Amniotic stem cell (primary cell): ENCODE measurements around the gene F9.
"Not testable (repeated sequence)": the region's sequence is repeated elsewhere in the genome, so short reads cannot be mapped to it uniquely, and the experiment has no call there.

ENCODE experiments used
- DNase-seq: peaks from one replicate; lab custom pipeline; 2025; lab: John Stamatoyannopoulos, UW

The F9 gene

GRCh38 chrX:139530550-139530949, at the start of gene F9:
Gene F9, plus strand, starts transcription at chrX:139530739. Its CDS starts 26 bp downstream, at chrX:139530765.
- DNase-seq: no peak

- DNase-seq: no peak
Observed at GRCh38 chrX:139483699-139484098, 46.8 kb upstream of the F9 start.

- no peak for DNase-seq
Observed at GRCh38 chrX:139484591-139484990, 45.9 kb upstream of the F9 start.

- DNase-seq: no peak
Observed at GRCh38 chrX:139495324-139495723, 35.2 kb upstream of the F9 start.

GRCh38 chrX:139506333-139506732, 24.2 kb upstream of the F9 start:
- no peak for DNase-seq

- DNase-seq: no peak
Observed at GRCh38 chrX:139508099-139508498, 22.4 kb upstream of the F9 start.

GRCh38 chrX:139518475-139518874, 12.1 kb upstream of the F9 start:
- DNase-seq: no peak

- not testable (repeated sequence) for DNase-seq
Observed at GRCh38 chrX:139528829-139529228, 1.7 kb upstream of the F9 start.

GRCh38 chrX:139532834-139533233, 2.3 kb downstream of the F9 start:
- no peak for DNase-seq

- DNase-seq: no peak
Observed at GRCh38 chrX:139533444-139533843, 2.9 kb downstream of the F9 start.

- DNase-seq: no peak
Observed at GRCh38 chrX:139538907-139539790, 8.6 kb downstream of the F9 start.

GRCh38 chrX:139542652-139543051, 12.1 kb downstream of the F9 start:
- DNase-seq: no peak

- no peak for DNase-seq
Observed at GRCh38 chrX:139543920-139544319, 13.4 kb downstream of the F9 start.

- DNase-seq: no peak
Observed at GRCh38 chrX:139544591-139544990, 14.1 kb downstream of the F9 start.

GRCh38 chrX:139554376-139554775, 23.8 kb downstream of the F9 start:
- no peak for DNase-seq

- DNase-seq: no peak
Observed at GRCh38 chrX:139554991-139555675, 24.6 kb downstream of the F9 start.

- DNase-seq: no peak
Observed at GRCh38 chrX:139559383-139560042, 29.0 kb downstream of the F9 start.

GRCh38 chrX:139560221-139560620, 29.7 kb downstream of the F9 start:
- no peak for DNase-seq

GRCh38 chrX:139563251-139563650, 32.7 kb downstream of the F9 start:
- DNase-seq: no peak

- DNase-seq: no peak
Observed at GRCh38 chrX:139566981-139567380, 36.4 kb downstream of the F9 start.

- no peak for DNase-seq
Observed at GRCh38 chrX:139581068-139581467, 50.5 kb downstream of the F9 start.

- no peak for DNase-seq
Observed at GRCh38 chrX:139585613-139586012, 55.1 kb downstream of the F9 start.

GRCh38 chrX:139596068-139596467, 65.5 kb downstream of the F9 start:
- DNase-seq: no peak
